Sigmoid colon (tissue), 7 donors: Measurements from ENCODE around the gene TMPRSS6. TPM values are rescaled to one million over a fixed set of nuclear protein-coding genes. Genes with fewer than 3 reads are reported as not detected.
"Not testable (repeated sequence)": the region's sequence is repeated elsewhere in the genome, so short reads cannot be mapped to it uniquely, and the experiment has no call there.

Experiments used
- DNase-seq: peaks from one replicate; pipeline ENCODE4 v3.0.0-alpha.2; 2019
- H3K27ac ChIP-seq, 4 donors: fragments of 200-600 bp; sonication (generic); one replicate each; pipeline ENCODE4 v1.5.1; 2016 to 2019; ENCODE audit warnings: mild to moderate bottlenecking in 1 of 4
- H3K27me3 ChIP-seq, 3 donors: fragments of 200-600 bp; sonication (generic); one replicate each; pipeline ENCODE4 v1.5.1; 2019; ENCODE audit warnings: mild to moderate bottlenecking in 1 of 3
- H3K36me3 ChIP-seq, 4 donors: fragments of 200-600 bp; sonication (generic); one replicate each; pipeline ENCODE4 v1.5.1; 2016 to 2019
- H3K4me1 ChIP-seq, 4 donors: fragments of 200-600 bp; sonication (generic); one replicate each; pipeline ENCODE4 v1.5.1; 2017 to 2019
- H3K4me3 ChIP-seq, 4 donors: fragments of 200-600 bp; sonication (generic); one replicate each; pipeline ENCODE4 v1.5.1; 2017 to 2019; ENCODE audit warnings: mild to moderate bottlenecking in 2 of 4, moderate library complexity in 1 of 4
- H3K9me3 ChIP-seq, 4 donors: fragments of 200-600 bp in 3 of 4; sonication (generic) in 3 of 4; one replicate each; pipeline versions ENCODE4 v1.5.1 to v1.6.1; 2013 to 2019
- CTCF ChIP-seq, 4 experiments: fragments of 450-650 bp in 3 of 4; fragments of 200-600 bp in 1 of 4; IDR thresholded peaks; one replicate each; pipeline ENCODE4 v1.5.1; 2016 to 2019; ENCODE audit warnings: antibody characterized with exemption in 4 of 4, mild to moderate bottlenecking in 3 of 4, moderate library complexity in 2 of 4
- EP300 ChIP-seq, 4 donors: sonication (generic); formaldehyde crosslinking; IDR thresholded peaks; one replicate each; pipeline ENCODE4 v1.6.1; 2017; ENCODE audit warnings: antibody characterized with exemption in 4 of 4
- POLR2A ChIP-seq, 2 donors: fragments of 450-650 bp; IDR thresholded peaks; one replicate each; pipeline ENCODE4 v1.6.1; 2016; ENCODE audit warnings: antibody characterized with exemption in 2 of 2, mild to moderate bottlenecking in 2 of 2, moderate library complexity in 2 of 2
- POLR2AphosphoS5 ChIP-seq, 4 donors: sonication (generic); formaldehyde crosslinking; IDR thresholded peaks; one replicate each; pipeline ENCODE4 v1.6.1; 2017; ENCODE audit warnings: antibody characterized with exemption in 4 of 4
- WGBS, 2 donors: extraction: QIAGEN DNeasy Blood & Tissue Kit; methylation state at CpG; one replicate each; pipeline ENCODE4 v1.1.7; 2013; 5-methylcytosine and 5-hydroxymethylcytosine counted together
- intact Hi-C: fragments of 100-400 bp; cut with DNase I; formaldehyde crosslinking; loops from one replicate; pipeline ENCODE4 v1.15.1; 2023
- polyA plus RNA-seq, 3 donors: library from polyadenylated mRNA; stranded (reverse); fragments of 200-250 nt; gene quantifications; one replicate each; pipeline ENCODE4 v1.2.3, GENCODE V29; 2013
- total RNA-seq, 4 donors: library from RNA; depleted of rRNA; stranded (reverse); fragments of >200 nt; gene quantifications; one replicate each; pipeline ENCODE4 v1.1.0, GENCODE V29; 2016
- donor health status: healthy with polysubstance abuse.
- donor health status: Bipolar disorder and iron deficiency.
- donor health status: healthy.

Gene TMPRSS6
- total and polyA plus RNA-seq, 7 donors = 0.79 to 1.8 TPM; not detected in 5

DNA sequence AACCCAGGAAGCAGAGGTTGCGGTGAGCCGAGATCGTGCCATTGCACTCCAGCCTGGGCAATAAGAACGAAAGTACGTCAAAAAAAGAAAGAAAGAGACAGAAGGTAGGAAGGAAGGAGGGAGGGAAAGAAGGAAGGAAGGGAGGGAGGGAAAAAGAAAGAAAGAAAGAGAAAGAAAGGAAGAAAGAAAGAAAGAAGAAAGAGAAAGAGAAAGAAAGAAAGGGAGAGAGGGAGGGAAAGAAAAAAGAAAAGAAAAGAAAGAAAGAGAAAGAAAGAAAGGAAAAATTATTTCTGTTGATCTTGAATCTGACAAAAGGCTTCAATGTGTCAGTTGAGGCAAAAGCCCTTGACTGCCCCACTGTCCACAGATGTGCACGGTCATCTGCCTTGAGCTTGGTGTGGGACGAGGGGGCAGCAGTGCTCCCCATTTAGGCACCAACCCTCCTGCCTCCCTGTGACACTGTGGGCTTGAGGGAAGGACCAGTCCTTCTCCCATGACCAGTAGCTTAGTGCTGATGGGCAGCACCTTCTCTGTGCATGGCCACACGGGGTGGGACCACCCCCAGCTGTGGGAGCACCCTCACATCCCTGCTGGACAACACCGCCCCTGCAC is 33.6 kb downstream of the TMPRSS6 start:
- no peak for DNase-seq
- TF ChIP-seq POLR2A (IDR thresholded peaks at IDR 0.05) (no peak), EP300 (IDR thresholded peaks at IDR 0.05) (no peak), POLR2AphosphoS5 (IDR thresholded peaks at IDR 0.05) (no peak), CTCF (IDR thresholded peaks at IDR 0.05) (no peak)
- intact Hi-C loops = loop anchor here (5.0 kb wide), 1 partner anchor 121 kb away; no protein-coding TSS in a partner anchor
- Histone ChIP-seq H3K27me3 (peaks cover 0 to 58% (median 5%) of the 10 kb centered on the region in 3 donors), H3K27ac (no peak overlapping the region), H3K4me1 (no peaks in the 10 kb centered on the region), H3K36me3 (no peaks in the 10 kb centered on the region), H3K4me3 (no peak overlapping the region), H3K9me3 (no peaks in the 10 kb centered on the region)
- WGBS, 2 donors = 79 to 84% methylated on average over 9 of the region's 9 CpGs

DNA sequence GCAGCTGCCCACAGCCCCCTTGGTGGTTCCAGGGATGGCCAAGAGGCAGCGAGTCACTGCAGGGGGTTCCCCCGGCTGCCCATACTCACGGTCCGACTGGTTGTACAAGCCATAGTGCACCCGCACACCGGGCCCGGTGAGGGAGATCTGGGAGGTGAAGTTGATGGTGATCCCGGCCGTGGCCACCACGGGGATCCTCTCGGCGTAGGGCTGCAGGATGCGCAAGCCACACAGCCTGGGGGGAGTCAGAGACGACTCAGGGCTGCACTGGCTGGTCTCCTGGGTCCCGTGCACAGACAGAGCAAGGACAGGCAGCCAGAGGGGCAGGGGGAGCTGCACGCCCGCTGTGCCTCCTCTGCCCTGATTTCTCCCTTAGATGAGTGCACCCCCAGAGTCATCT is 34.5 kb downstream of the TMPRSS6 start:
- Histone ChIP-seq H3K4me1 (no peaks in the 10 kb centered on the region), H3K27me3 (peaks cover 6 to 60% (median 14%) of the 10 kb centered on the region in 3 donors), H3K27ac (no peak overlapping the region), H3K9me3 (no peaks in the 10 kb centered on the region), H3K36me3 (no peaks in the 10 kb centered on the region), H3K4me3 (no peak overlapping the region)
- no peak for DNase-seq
- WGBS, 2 donors = 62 to 74% methylated on average over 17 of the region's 17 CpGs
- intact Hi-C loops = loop anchor here (5.0 kb wide), 1 partner anchor 122 kb away; no protein-coding TSS in a partner anchor
- no peak for TF ChIP-seq CTCF (IDR thresholded peaks at IDR 0.05)
- TF ChIP-seq POLR2A (IDR thresholded peaks at IDR 0.05) = no peak
- TF ChIP-seq EP300 (IDR thresholded peaks at IDR 0.05) = no peak
- TF ChIP-seq POLR2AphosphoS5 (IDR thresholded peaks at IDR 0.05) = no peak

- no peak overlapping the region for H3K27ac ChIP-seq
- TF ChIP-seq POLR2AphosphoS5 (IDR thresholded peaks at IDR 0.05) (no peak), POLR2A (IDR thresholded peaks at IDR 0.05) (no peak), CTCF (IDR thresholded peaks at IDR 0.05) (no peak), EP300 (IDR thresholded peaks at IDR 0.05) (no peak)
- intact Hi-C loops = no loop called here
- peaks cover 11 to 60% (median 19%) of the 10 kb centered on the region in 3 donors for H3K27me3 ChIP-seq
- no peaks in the 10 kb centered on the region for H3K9me3 ChIP-seq
- WGBS, 2 donors = 72 to 79% methylated on average over 16 of the region's 16 CpGs
- no peak for DNase-seq
- H3K36me3 ChIP-seq = no peaks in the 10 kb centered on the region
- no peak overlapping the region for H3K4me3 ChIP-seq
- H3K4me1 ChIP-seq = no peaks in the 10 kb centered on the region
Measured at GRCh38 chr22:37074537-37074936, 35.0 kb downstream of the TMPRSS6 start.

GRCh38 chr22:37072673-37073072 is 36.8 kb downstream of the TMPRSS6 start:
- 95 to 96% methylated on average over 8 of the region's 8 CpGs for WGBS, 2 donors
- DNase-seq = no peak
- Histone ChIP-seq H3K27me3 (peaks cover 18 to 71% (median 38%) of the 10 kb centered on the region in 3 donors), H3K9me3 (no peaks in the 10 kb centered on the region), H3K4me1 (no peaks in the 10 kb centered on the region), H3K27ac (no peak overlapping the region), H3K4me3 (no peak overlapping the region), H3K36me3 (no peaks in the 10 kb centered on the region)
- TF ChIP-seq POLR2AphosphoS5 (IDR thresholded peaks at IDR 0.05) = peak in 1 of 4 donors; percentile 28
- TF ChIP-seq CTCF (IDR thresholded peaks at IDR 0.05) = no peak
- intact Hi-C loops = no loop called here

GRCh38 chr22:37071850-37072592 is 37.5 kb downstream of the TMPRSS6 start:
- intact Hi-C loops, H3K36me3 ChIP-seq: not testable (repeated sequence)
- WGBS, 2 donors = 95 to 96% methylated on average over 5 of the region's 5 CpGs

More at GRCh38 chr22:37071850-37072592, 37.5 kb downstream of the TMPRSS6 start:
- not testable (repeated sequence) for DNase-seq, H3K27ac ChIP-seq, H3K9me3 ChIP-seq, H3K4me3 ChIP-seq, H3K4me1 ChIP-seq
- peaks cover 18 to 72% (median 42%) of the 10 kb centered on the region in 3 donors for H3K27me3 ChIP-seq
